HT-29 (cell line): ENCODE data around the gene NFE2. TPM values are rescaled to one million over a fixed set of nuclear protein-coding genes. Genes with fewer than 3 reads are reported as not detected.
A peak's percentile ranks its signal among the peaks of the same experiment; 100 is the strongest.

Experiments used
- DNase-seq: peaks from one replicate; pipeline ENCODE4 v3.0.0-alpha.2; 2015; ENCODE audit warnings: low spot score
- total RNA-seq: library from RNA; depleted of rRNA; stranded (reverse); fragments of >200 nt; shearing (Covaris generic); gene quantifications from 2 replicates; pipeline ENCODE4 v1.2.3, GENCODE V29; 2014

The NFE2 gene
- total RNA-seq, 1 experiment from 2014 or later = 0.20 TPM

DNA sequence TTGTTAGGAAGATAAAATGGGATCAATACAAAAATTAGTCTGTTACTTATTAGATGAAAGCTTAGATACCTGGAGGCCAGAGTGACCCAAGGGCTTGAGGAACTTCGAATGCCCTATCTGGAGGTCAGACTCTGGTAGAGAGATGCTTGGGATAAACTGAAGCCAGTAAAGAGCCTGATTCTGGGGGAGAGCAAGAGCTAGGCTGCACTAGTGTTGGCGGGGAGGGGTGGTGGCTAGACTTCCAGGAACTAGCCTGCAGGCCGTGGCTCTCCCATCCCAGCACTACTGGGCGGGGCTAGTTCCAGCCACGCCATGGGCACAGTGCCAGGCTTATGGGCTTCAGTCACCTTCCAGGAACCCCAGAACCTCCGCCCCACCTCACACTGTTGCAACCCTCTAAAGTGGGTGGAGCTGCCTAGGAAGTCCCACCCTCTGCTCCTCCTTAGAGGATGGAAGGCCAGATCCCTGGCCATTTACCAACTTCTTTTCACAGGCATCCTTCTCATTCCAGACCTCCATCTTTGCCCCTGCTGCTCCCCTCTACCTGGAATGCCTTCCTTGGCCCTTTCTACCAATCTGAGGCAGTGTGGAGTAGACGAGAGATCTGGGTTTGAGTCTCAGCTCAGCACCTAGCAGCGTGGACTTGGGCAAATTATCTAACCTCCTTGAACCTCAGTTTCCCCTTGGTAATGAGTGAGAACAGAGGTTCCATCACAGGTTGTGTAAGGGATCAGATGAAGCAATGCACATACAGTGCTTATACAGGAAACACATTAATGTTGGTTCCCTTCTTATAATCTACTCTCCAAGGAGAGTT lies 6.3 kb upstream of the NFE2 start:
- DNase-seq = peak; percentile 100

GRCh38 chr12:54304187-54304810 lies 3.5 kb upstream of the NFE2 start:
- peak; percentile 64 for DNase-seq

DNA sequence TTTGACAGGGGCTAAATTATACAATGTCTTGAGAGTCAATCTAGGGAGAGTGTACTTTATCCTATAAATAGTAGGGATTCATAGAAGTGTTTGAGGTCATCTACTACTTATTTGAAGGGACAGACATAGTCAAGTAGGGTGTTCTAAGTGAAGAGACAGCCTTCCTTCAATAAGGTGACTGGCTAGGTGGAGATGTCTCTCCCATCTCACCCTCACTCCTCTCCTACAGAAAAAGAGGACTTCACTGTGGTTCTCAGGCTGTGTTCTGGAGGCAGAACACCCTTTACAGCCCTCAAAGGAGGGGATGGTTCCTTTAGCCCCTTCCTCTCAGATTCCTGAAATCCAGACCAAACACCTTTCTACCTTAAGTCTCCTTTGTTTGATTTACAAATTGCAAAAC lies 2.8 kb upstream of the NFE2 start:
- no peak for DNase-seq

- no peak for DNase-seq
These were observed 723 bp upstream of the NFE2 start for GRCh38 chr12:54301428-54302048.

- DNase-seq = no peak
These were observed 537 bp downstream of the NFE2 start for GRCh38 chr12:54300225-54300731.

- DNase-seq = no peak
These were observed 1.1 kb downstream of the NFE2 start for GRCh38 chr12:54299515-54300224.

DNA sequence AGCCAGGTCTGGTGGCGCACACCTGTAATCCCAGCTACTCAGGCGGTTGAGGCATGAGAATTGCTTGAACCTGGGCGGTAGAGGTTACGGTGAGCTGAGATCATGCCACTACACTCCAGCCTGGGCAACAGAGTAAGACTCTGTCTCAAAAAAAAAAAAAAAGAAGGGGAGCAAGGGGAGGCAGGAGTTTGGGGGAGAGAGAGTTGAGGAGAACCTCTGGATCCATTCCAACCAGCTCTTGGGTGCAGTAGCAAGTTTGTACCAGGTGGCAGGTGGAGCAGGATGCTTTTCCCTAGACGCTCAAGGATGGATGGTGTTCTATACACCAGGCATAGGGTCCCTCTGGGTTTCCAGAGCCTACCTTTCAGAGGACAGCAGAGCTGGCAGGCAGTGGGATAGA lies 1.9 kb downstream of the NFE2 start:
- no peak for DNase-seq

DNA sequence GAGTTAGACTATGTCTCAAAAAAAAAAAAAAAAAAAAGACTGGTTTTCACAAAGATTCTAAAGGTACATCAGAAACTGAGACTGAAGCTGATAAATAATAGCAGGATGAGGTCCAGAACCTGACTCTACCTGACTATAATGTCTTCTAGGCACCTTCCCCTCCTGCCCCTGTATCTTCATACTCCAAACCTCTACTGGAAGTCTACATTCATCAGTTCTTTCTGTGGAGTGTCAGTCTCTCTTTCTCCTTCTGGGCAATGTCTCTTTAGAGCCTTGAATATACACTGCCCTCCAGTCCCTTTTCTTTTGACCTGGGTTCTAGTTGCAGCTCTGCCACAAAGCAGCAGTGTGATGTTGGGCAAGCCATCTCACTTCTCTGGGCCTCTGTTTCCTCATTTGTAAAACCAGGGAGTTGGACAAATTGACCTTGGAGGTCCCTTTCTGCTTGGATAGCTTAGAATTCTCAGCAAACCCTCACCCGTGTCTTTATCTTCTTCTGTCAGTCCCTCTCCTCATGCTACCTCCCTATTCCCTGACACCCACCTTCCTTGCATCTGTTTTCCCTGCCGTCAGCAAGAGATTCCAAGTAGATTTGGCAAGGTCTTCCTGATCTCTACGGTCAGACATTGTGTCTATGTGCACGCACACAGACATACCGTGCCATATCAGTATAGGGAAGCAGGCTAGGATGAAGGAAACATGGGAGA lies 4.3 kb downstream of the NFE2 start:
- no peak for DNase-seq

- no peak for DNase-seq
These were observed 5.8 kb downstream of the NFE2 start for GRCh38 chr12:54294953-54295566.

- DNase-seq = peak; percentile 69
These were observed 6.5 kb downstream of the NFE2 start for GRCh38 chr12:54294152-54294952.

DNA sequence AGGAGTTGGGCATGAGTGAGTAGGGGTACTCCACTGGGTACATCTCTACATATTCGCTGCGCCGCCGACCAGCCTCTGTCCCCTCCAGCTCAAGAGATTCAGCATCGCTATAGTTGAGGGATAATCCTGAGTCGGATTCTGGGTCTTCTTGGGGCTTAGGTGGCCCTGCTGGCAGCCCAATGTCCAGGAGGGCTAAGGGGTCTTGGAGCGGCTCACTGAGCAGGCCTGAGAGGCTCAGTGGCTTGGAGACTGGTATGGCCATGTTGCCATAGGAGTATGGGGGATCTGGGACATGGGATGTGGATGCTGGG lies 7.9 kb downstream of the NFE2 start:
- DNase-seq = no peak

DNA sequence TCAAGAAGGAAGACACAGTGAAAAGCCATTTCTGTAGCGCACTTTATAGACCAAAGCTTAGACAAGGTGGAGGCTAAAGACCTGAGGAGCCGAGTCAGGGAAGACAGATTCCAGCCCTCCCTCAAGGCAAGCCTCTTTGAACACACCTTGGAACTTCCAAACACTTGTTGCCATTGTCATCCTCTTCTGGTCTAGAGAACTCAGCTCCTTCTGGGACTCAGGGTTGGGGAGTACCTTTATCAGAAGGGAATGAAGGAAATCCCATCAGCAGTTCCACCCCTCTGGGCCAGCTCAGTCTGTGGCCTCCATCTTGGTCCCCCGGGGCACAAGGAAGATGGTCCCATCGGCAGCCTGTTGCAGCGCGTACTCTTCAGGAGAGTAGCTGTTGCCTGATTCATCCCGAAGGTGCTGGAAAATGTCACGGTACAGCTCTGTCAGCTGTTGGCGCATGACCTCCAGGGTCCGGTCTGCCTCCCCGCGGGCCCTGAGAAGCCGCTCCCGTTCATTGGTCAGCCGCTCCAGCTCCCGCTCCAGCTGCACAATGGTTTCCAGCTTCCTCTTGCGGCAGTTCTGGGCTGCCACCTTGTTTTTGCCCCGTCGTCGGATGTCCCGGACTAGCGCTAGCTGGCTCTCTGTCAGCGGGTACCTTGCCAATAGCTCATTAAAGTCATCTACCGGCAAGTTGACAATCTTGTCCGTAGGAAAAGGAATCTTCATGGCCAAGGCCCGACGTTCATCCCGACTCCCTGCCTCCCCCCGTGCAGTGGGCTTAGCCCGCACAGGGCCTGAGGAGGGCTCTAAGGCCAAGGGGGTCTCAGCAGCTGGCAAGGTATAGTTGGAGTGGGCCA lies 8.5 kb downstream of the NFE2 start:
- DNase-seq = no peak

GRCh38 chr12:54287261-54288157 lies 13.3 kb downstream of the NFE2 start:
- no peak for DNase-seq

- peak; percentile 35 for DNase-seq
These were observed 14.5 kb downstream of the NFE2 start for GRCh38 chr12:54286042-54287030.

GRCh38 chr12:54285150-54286041 lies 15.4 kb downstream of the NFE2 start:
- DNase-seq = no peak
